Ovary (tissue), 3 donors: Measurements from ENCODE around the gene CADM4.

Experiments
- CTCF ChIP-seq, 3 donors: fragments of 450-650 bp in 2 of 3; fragments of 200-600 bp in 1 of 3; IDR thresholded peaks; one replicate each; pipeline versions ENCODE4 v1.5.1 to v1.8.0; 2016 to 2022; ENCODE audit warnings: antibody characterized with exemption in 3 of 3, mild to moderate bottlenecking in 1 of 3
- EP300 ChIP-seq: sonication (generic); formaldehyde crosslinking; IDR thresholded peaks from one replicate; pipeline ENCODE4 v1.6.1; 2017; ENCODE audit warnings: antibody characterized with exemption
- POLR2A ChIP-seq: fragments of 450-650 bp; IDR thresholded peaks from one replicate; pipeline ENCODE4 v1.6.1; 2017; ENCODE audit warnings: antibody characterized with exemption, mild to moderate bottlenecking, moderate library complexity
- donor health status: DM: no; HTN: no; CAD: no.

- no peak for TF ChIP-seq CTCF (IDR thresholded peaks at IDR 0.05)
- no peak for TF ChIP-seq POLR2A
- no peak for TF ChIP-seq EP300
Observed at GRCh38 chr19:43589277-43589676, 50.4 kb downstream of the CADM4 start.
